GM19372 (cell line): ENCODE measurements around the gene AQP7.
"Not testable (repeated sequence)": the region's sequence is repeated elsewhere in the genome, so short reads cannot be mapped to it uniquely, and the experiment has no call there.

ENCODE experiments used
- ATAC-seq: cut with Tn5 transposase; IDR thresholded peaks from one replicate; pipeline ENCODE4 v1.9.1; 2021; ENCODE audit warnings: mild to moderate bottlenecking, low read depth, moderate library complexity; ENCODE audit not compliant: unreplicated experiment

The AQP7 gene

DNA sequence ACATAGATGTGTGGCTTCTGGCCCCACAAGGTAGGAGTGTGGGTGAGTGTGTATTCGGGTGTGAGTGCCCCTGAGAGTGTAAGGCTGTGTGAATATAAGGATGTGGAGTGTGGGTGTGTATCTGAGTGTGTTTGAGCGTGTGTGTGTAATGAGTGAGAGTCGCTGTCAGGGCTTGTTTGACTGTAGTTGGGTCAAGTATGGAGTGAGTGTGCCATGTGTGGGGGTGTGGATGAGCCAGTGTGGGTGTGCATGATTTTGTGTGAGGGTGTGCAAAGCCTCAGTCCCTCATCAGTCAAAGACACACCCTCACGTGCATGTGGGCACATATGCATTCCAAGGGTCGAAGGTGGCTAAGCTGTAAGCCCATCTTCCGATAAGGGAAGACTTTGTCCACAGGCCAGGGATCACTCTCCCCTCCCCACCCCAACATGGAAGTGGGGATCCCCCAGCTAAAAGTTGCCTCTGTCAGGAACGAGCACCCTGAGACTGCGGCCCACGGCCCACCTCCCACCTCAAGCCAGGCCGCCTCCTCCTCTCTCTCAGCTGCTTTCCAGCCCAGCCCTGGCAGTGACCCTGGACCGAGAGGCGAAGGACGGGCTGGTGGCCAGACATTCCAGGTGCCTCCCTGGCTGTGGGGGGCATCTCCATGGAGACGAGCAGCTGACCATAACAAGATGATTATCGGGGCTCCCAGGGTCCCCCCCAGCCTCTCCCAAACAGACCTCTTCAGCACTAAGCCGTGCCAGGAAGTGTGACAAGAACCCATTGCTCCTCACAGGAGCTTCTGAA is 32.1 kb upstream of the AQP7 start:
- no peak for ATAC-seq

DNA sequence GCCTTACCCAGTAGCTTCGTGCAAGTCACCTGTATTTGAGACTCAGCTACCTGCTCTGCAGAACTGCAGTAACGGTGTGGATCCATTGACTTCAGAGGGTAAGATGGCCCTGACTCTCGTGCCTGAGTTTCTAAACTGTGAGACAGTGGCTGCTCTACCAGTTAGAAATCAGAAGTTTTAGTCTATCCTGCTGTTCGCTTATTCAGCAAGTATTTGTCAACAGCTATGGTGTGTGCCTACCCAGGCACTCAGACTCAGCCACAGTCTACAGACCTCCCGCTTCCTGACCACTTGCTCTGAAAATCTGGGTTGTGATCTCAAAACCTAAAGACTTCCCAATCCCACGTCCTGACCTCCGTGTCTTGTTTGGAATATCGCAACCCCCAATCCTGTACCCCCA is 31.5 kb upstream of the AQP7 start:
- no peak for ATAC-seq

- ATAC-seq: no peak
These were observed 29.1 kb upstream of the AQP7 start for GRCh38 chr9:33431420-33431819.

- no peak for ATAC-seq
These were observed 28.6 kb upstream of the AQP7 start for GRCh38 chr9:33430942-33431341.

GRCh38 chr9:33429256-33429985 is 27.1 kb upstream of the AQP7 start:
- ATAC-seq: no peak

DNA sequence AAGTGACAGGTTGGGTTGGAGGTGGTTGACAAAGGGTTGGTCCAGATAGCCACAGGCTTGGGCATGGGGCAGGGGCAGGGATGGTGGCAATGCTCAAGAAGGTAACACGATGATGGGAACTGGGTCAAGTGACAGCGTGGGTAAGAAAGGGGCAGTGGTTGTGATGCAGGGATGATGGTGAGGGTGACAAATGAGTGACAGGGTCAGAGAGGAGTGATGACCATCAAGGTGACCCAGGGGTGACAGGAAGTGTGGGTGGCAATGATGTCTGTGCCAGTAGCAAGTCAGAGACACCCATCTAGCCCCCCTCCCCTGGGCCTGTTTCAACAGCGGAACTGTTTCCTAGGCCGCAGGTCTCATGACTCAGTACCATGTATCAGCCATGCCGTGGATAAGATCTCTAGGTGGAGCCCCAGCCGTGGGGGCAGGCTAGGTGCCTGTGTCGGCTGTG is 24.5 kb upstream of the AQP7 start:
- no peak for ATAC-seq

DNA sequence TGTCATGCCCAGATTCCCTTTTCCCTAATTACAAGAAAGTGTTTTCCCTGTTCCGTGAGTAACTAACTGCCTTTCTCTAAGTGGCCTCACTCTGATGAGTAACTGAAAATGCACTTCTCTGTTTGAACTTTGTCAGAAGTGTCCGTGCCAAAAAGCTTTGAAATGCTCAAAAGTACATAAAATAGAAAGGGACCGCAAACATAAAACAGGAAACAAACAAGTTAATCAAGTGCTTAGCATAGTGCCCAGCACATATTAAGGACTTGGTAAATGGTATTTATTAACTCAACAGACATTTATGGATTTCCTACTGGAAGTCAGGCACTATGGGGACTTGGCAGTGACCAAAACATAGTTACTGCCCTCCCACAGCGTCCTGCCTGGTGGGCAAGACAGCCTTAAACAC is 22.8 kb upstream of the AQP7 start:
- no peak for ATAC-seq

- ATAC-seq: not testable (repeated sequence)
These were observed 22.1 kb upstream of the AQP7 start for GRCh38 chr9:33424492-33424891.

- ATAC-seq: not testable (repeated sequence)
These were observed 21.7 kb upstream of the AQP7 start for GRCh38 chr9:33424043-33424442.

DNA sequence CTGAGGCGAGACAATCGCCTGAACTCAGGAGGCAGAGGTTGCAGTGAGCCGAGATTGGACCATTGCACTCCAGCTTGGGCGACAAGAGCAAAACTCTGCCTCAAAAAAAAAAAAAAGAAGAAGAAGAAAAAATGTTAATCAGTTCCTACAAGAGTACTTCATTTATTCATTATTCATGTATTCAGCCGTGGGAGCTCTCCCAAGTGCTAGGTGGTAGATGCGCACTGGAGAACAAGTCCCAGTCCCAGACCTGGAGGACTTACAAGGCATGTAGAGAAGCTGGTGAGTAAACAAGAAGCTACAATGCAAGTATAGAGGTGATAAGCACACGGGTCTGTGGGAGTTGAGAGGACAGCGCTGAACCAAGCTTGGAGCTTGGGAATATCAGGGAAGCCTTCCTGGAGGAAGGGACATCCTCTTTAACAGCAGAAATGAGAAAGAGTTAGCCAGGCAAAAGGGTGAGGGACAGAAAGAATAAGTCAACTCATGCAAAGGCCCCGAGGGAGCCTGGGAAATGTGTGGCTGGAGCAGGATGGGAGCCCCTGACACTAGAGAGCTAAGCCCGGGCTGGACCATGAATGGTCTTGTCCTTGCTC is 17.4 kb upstream of the AQP7 start:
- no peak for ATAC-seq

GRCh38 chr9:33418090-33418489 is 15.7 kb upstream of the AQP7 start:
- no peak for ATAC-seq

DNA sequence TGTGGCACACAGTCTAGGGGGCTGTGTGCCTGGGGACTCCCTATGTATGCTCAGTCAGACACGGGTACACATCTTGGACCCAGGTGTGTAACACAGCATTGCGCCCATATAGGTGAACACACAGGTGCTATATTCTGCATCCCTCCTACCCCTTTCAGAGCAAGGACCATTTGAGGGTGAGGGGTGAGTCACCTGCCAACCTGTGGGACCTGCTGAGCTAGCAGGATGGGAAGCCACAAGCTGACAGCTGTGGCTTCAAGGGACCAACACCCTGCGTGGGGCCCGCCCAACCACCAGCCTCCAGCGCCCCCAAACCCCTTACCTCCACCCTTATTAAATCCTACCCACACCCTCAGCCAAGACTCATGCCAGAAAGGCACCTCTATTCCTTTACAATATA is 14.6 kb upstream of the AQP7 start:
- no peak for ATAC-seq

GRCh38 chr9:33415501-33416038 is 13.2 kb upstream of the AQP7 start:
- peak; percentile 74 for ATAC-seq

DNA sequence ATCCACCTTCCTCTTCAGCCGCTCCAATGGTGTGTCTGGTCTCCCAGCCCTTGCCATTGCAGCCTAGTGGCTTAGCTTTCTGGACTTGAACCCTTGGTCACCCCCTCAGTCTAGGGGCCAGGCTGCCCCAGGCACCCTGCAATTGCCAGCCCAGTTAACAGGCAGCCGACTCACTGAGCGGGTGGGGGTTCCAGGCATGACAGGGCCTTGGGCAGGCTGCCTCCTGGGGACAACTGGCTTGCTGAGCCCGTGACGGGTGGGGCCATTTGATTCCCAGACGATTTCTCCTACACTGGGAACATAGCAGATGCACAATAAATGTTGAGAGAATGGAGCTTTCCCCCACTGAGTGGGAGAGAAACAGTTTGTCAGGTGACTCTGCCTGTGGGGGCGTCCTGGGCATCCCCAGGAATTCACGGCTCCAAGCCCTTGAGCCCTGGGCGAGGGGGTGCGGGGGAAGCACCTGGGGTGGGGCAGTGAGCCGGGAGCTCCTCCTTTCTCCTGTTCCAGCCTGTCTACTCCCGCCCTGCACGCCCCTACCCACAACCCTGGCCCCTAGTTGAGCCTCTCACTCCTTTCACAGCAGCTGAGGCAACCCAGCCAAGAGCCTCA is 12.6 kb upstream of the AQP7 start:
- ATAC-seq: no peak

DNA sequence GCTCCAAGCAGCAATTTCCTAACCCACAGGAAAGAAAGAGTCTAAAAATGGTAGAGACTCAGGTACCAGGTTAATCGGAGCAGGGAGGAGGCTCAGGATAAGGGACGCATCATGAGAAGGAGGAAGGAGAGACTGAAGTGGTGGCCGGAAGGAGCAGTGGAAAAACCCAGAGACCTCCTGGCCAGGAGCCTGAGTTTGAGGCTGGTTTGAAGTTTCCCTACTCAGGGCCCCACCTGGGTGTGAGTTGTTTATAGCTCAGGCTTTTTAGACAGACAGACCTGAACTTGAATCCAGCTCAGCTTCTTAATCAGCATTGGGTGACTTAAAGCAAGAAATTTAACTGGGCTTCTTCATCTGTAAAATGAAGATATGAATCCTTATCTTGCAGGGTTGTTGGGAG is 11.9 kb upstream of the AQP7 start:
- no peak for ATAC-seq

DNA sequence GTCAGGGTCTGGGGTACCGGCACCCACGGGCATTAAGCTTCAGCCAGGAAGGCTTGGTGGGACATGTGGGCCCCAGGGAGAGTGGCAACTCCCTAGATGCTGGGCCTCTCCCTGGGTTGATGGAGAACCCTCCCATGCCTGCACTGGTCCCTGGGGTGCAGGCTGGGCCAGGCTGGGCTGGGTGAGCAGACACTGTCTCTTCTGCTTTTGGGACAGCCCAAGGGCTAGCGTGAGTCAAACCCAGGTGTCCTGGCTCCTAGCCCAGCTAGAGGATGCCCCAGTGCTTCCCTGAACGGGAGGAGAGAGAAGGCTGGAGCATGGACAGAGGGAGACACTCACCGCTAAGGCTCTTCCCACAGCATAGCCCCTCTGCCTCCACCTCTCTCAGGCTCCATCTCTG is 5.7 kb upstream of the AQP7 start:
- no peak for ATAC-seq

- ATAC-seq: no peak
These were observed 4.7 kb upstream of the AQP7 start for GRCh38 chr9:33407061-33407460.

GRCh38 chr9:33404788-33405362 is 2.5 kb upstream of the AQP7 start:
- no peak for ATAC-seq

- no peak for ATAC-seq
These were observed 1.8 kb upstream of the AQP7 start for GRCh38 chr9:33403941-33404787.

DNA sequence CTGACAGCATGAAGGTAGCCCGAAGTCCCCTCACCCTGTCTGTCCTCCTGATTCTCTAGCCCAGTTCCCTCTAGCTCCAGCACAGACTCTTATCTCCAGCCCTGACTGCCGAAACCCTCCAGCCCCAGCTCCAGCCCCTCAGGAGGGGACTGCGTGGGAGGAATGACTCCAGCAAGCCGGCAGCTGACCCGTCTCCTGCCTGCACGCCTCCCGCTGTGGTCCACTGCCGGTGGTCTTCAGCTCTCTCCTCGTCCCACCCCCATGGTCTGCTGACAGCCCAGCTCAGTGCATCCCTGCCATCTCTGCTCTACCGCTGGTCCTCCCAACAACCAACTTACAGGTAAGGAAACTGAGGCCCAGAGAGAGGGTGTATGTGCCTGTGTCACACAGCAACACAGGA is 559 bp downstream of the AQP7 start:
- ATAC-seq: not testable (repeated sequence)
